ENCODE measurements around the gene WDFY4. TPM values are rescaled to one million over a fixed set of nuclear protein-coding genes. Genes with fewer than 3 reads are reported as not detected.

The WDFY4 gene
- total RNA-seq, 1 donor from 2014 or later: 1.6 TPM

GRCh38 chr10:48880016-48880705 is 195.5 kb downstream of the WDFY4 start:
- intact Hi-C loops (cut with micrococcal nuclease): no loop called here

GRCh38 chr10:48881937-48882336 is 197.3 kb downstream of the WDFY4 start:
- ATAC-seq (no peak), DNase-seq (no peak)
- intact Hi-C loops (cut with micrococcal nuclease): no loop called here

More at GRCh38 chr10:48880016-48880705, 195.5 kb downstream of the WDFY4 start:
- DNase-seq: no peak
- ATAC-seq: no peak

- intact Hi-C loops (cut with micrococcal nuclease): no loop called here
These were observed 198.2 kb downstream of the WDFY4 start for GRCh38 chr10:48882881-48883280.

GRCh38 chr10:48883701-48884100 is 199.0 kb downstream of the WDFY4 start:
- DNase-seq: no peak
- intact Hi-C loops (cut with micrococcal nuclease): no loop called here
- no peak for ATAC-seq

More at GRCh38 chr10:48882881-48883280, 198.2 kb downstream of the WDFY4 start:
- ATAC-seq (no peak), DNase-seq (no peak)

GRCh38 chr10:48884179-48885045 is 199.7 kb downstream of the WDFY4 start:
- intact Hi-C loops (cut with micrococcal nuclease): no loop called here
- ATAC-seq (no peak), DNase-seq (no peak)

GRCh38 chr10:48885376-48885775 is 200.7 kb downstream of the WDFY4 start:
- DNase-seq (no peak), ATAC-seq (no peak)
- intact Hi-C loops (cut with micrococcal nuclease): no loop called here

- intact Hi-C loops (cut with micrococcal nuclease): no loop called here
- no peak for DNase-seq
- no peak for ATAC-seq
These were observed 203.3 kb downstream of the WDFY4 start for GRCh38 chr10:48887982-48888381.

- ATAC-seq (no peak), DNase-seq (no peak)
- intact Hi-C loops (cut with micrococcal nuclease): no loop called here
These were observed 206.5 kb downstream of the WDFY4 start for GRCh38 chr10:48890888-48891850.

- ATAC-seq: no peak
- DNase-seq: no peak
- intact Hi-C loops (cut with micrococcal nuclease): no loop called here
These were observed 210.5 kb downstream of the WDFY4 start for GRCh38 chr10:48894911-48895802.

- ATAC-seq (no peak), DNase-seq (no peak)
- intact Hi-C loops (cut with micrococcal nuclease): no loop called here
These were observed 211.1 kb downstream of the WDFY4 start for GRCh38 chr10:48895803-48896195.

GRCh38 chr10:48896756-48897440 is 212.2 kb downstream of the WDFY4 start:
- DNase-seq (no peak), ATAC-seq (no peak)
- intact Hi-C loops (cut with micrococcal nuclease): no loop called here

GRCh38 chr10:48897441-48897790 is 212.7 kb downstream of the WDFY4 start:
- no peak for ATAC-seq
- no peak for DNase-seq
- intact Hi-C loops (cut with micrococcal nuclease): no loop called here

- intact Hi-C loops (cut with micrococcal nuclease): no loop called here
- no peak for ATAC-seq
- DNase-seq: no peak
These were observed 213.8 kb downstream of the WDFY4 start for GRCh38 chr10:48898426-48898825.

- DNase-seq (no peak), ATAC-seq (no peak)
- intact Hi-C loops (cut with micrococcal nuclease): no loop called here
These were observed 215.1 kb downstream of the WDFY4 start for GRCh38 chr10:48899781-48900180.

- intact Hi-C loops (cut with micrococcal nuclease): no loop called here
- DNase-seq: no peak
- peak; percentile 76 for ATAC-seq
These were observed 215.7 kb downstream of the WDFY4 start for GRCh38 chr10:48900371-48900801.

GRCh38 chr10:48901319-48901718 is 216.6 kb downstream of the WDFY4 start:
- ATAC-seq (no peak), DNase-seq (no peak)
- intact Hi-C loops (cut with micrococcal nuclease): no loop called here

GRCh38 chr10:48902096-48902495 is 217.4 kb downstream of the WDFY4 start:
- intact Hi-C loops (cut with micrococcal nuclease): no loop called here
- DNase-seq: no peak
- ATAC-seq: no peak

GRCh38 chr10:48903151-48903550 is 218.5 kb downstream of the WDFY4 start:
- ATAC-seq: no peak
- no peak for DNase-seq
- intact Hi-C loops (cut with micrococcal nuclease): no loop called here
